ENCODE measurements around the gene AGBL4. TPM values are rescaled to one million over a fixed set of nuclear protein-coding genes. Genes with fewer than 3 reads are reported as not detected.

AGBL4 gene
- total and polyA plus RNA-seq, 2 experiments from 2014 or later: not detected

- Histone ChIP-seq H3K9ac (no peak overlapping the region), H2AFZ (no peak overlapping the region), H3K4me2 (ENCODE audit: unreplicated experiment) (no peak overlapping the region), H3K36me3 (ENCODE audit: low read depth) (no peaks in the 10 kb centered on the region), H3K27ac (no peak overlapping the region), H4K20me1 (ENCODE audit: insufficient read depth) (no peaks in the 10 kb centered on the region), H3K9me3 (ENCODE audit: low read depth) (no peaks in the 10 kb centered on the region), H3K4me1 (ENCODE audit: insufficient read depth) (no peaks in the 10 kb centered on the region), H3K79me2 (ENCODE audit: insufficient read depth) (no peaks in the 10 kb centered on the region), H3K9me2 (ENCODE audit: insufficient read depth) (no peaks in the 10 kb centered on the region), H3K27me3 (replicated peaks; ENCODE audit: insufficient read depth) (no peaks in the 10 kb centered on the region), H3K4me3 (no peak overlapping the region), H3F3A (ENCODE audit: insufficient read depth) (no peaks in the 10 kb centered on the region)
- TF ChIP-seq EZH2 (IDR thresholded peaks at IDR 0.05; ENCODE audit: insufficient read depth, poor library complexity, severe bottlenecking) (no peak), EZH2phosphoT487 (IDR thresholded peaks at IDR 0.05; ENCODE audit: insufficient read depth, low read depth) (no peak)
- 47 to 57% methylated on average over 7 of the region's 7 CpGs for WGBS, 2 experiments (ENCODE audit: low coverage in 1 of 2, low lambda C conversion rate in 2 of 2, missing lambda C conversion rate in 2 of 2)
- in situ Hi-C loops (cut with MboI): no loop called here
- DNase-seq: no peak
Measured at GRCh38 chr1:49364676-49365075, 659.1 kb downstream of the AGBL4 start.

DNA sequence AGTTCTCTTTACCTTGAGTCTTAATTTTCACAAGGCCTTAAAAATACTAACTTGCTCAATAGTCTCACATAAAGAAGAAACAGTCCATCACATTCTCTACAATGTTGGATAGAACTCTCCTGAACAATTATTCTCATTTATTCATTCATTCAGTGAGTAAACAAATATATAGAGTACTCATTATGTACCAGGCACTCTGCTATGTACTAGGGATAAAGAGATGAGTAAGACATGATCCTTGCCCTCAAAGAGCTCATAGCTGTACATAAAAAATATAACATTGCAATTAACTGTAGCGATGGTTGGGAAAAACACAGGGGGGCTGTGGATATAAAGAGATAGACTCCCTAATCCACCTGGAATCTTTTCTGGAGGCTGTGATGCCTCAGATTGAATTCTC is 660.1 kb downstream of the AGBL4 start:
- no peak overlapping the region for H3K9ac ChIP-seq

GRCh38 chr1:49358036-49358435 is 665.7 kb downstream of the AGBL4 start:
- no peak overlapping the region for H3K9ac ChIP-seq
- no peaks in the 10 kb centered on the region for H3K79me2 ChIP-seq (ENCODE audit: insufficient read depth)
- no peaks in the 10 kb centered on the region for H3K9me3 ChIP-seq (ENCODE audit: low read depth)
- no peak overlapping the region for H2AFZ ChIP-seq
- H3K36me3 ChIP-seq (ENCODE audit: low read depth): no peaks in the 10 kb centered on the region
- H4K20me1 ChIP-seq (ENCODE audit: insufficient read depth): no peaks in the 10 kb centered on the region
- no peaks in the 10 kb centered on the region for H3K27me3 ChIP-seq (replicated peaks; ENCODE audit: insufficient read depth)
- H3K4me1 ChIP-seq (ENCODE audit: insufficient read depth): no peaks in the 10 kb centered on the region
- H3K4me2 ChIP-seq (ENCODE audit: unreplicated experiment): no peak overlapping the region
- in situ Hi-C loops (cut with MboI): no loop called here
- H3K27ac ChIP-seq: no peak overlapping the region
- no peak for TF ChIP-seq EZH2 (IDR thresholded peaks at IDR 0.05; ENCODE audit: insufficient read depth, poor library complexity, severe bottlenecking)
- WGBS, 2 experiments (ENCODE audit: low coverage in 1 of 2, low lambda C conversion rate in 2 of 2, missing lambda C conversion rate in 2 of 2): 3 to 12% methylated on average over 1 of the region's 1 CpG
- H3K9me2 ChIP-seq (ENCODE audit: insufficient read depth): no peaks in the 10 kb centered on the region
- H3K4me3 ChIP-seq: no peak overlapping the region
- DNase-seq: no peak
- no peaks in the 10 kb centered on the region for H3F3A ChIP-seq (ENCODE audit: insufficient read depth)

More for the DNA sequence above, 660.1 kb downstream of the AGBL4 start:
- Histone ChIP-seq H3K4me2 (ENCODE audit: unreplicated experiment) (no peak overlapping the region), H3K79me2 (ENCODE audit: insufficient read depth) (no peaks in the 10 kb centered on the region), H3K27me3 (replicated peaks; ENCODE audit: insufficient read depth) (no peaks in the 10 kb centered on the region), H3K4me1 (ENCODE audit: insufficient read depth) (no peaks in the 10 kb centered on the region), H2AFZ (no peak overlapping the region), H3K4me3 (no peak overlapping the region), H3K9me3 (ENCODE audit: low read depth) (no peaks in the 10 kb centered on the region), H3K27ac (no peak overlapping the region), H3K9me2 (ENCODE audit: insufficient read depth) (no peaks in the 10 kb centered on the region), H3K36me3 (ENCODE audit: low read depth) (no peaks in the 10 kb centered on the region), H4K20me1 (ENCODE audit: insufficient read depth) (no peaks in the 10 kb centered on the region), H3F3A (ENCODE audit: insufficient read depth) (no peaks in the 10 kb centered on the region)
- no peak for DNase-seq
- WGBS, 2 experiments (ENCODE audit: low coverage in 1 of 2, low lambda C conversion rate in 2 of 2, missing lambda C conversion rate in 2 of 2): 19 to 37% methylated on average over 1 of the region's 1 CpG
- TF ChIP-seq EZH2 (IDR thresholded peaks at IDR 0.05; ENCODE audit: insufficient read depth, poor library complexity, severe bottlenecking): no peak
- no peak for TF ChIP-seq EZH2phosphoT487 (IDR thresholded peaks at IDR 0.05; ENCODE audit: insufficient read depth, low read depth)
- in situ Hi-C loops (cut with MboI): no loop called here

DNA sequence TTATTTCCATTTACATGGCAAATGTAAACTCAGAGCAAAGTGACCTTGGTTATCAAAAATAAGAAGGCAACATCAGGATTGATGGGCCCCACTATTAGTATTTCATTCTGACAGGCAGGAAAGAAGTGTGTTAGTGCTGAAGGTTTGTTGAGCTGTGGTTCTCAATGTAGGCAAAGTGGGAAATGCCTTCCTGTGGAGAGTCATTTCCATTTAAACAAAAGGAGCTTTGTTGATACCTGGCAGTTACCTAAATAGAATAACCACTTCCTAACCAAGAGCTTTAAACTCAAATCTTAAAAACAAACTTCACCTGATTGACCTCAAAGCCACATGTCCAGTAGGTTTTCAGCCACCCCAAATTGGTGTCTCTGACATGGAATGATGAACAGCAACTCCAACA is 667.2 kb downstream of the AGBL4 start:
- Histone ChIP-seq H3K9me2 (ENCODE audit: insufficient read depth) (no peaks in the 10 kb centered on the region), H3K9me3 (ENCODE audit: low read depth) (no peaks in the 10 kb centered on the region), H4K20me1 (ENCODE audit: insufficient read depth) (no peaks in the 10 kb centered on the region), H2AFZ (no peak overlapping the region), H3K36me3 (ENCODE audit: low read depth) (no peaks in the 10 kb centered on the region), H3K4me1 (ENCODE audit: insufficient read depth) (no peaks in the 10 kb centered on the region), H3F3A (ENCODE audit: insufficient read depth) (no peaks in the 10 kb centered on the region), H3K9ac (no peak overlapping the region), H3K4me2 (ENCODE audit: unreplicated experiment) (no peak overlapping the region), H3K79me2 (ENCODE audit: insufficient read depth) (no peaks in the 10 kb centered on the region), H3K27me3 (replicated peaks; ENCODE audit: insufficient read depth) (no peaks in the 10 kb centered on the region), H3K27ac (no peak overlapping the region), H3K4me3 (no peak overlapping the region)
- in situ Hi-C loops (cut with MboI): no loop called here
- TF ChIP-seq EZH2 (IDR thresholded peaks at IDR 0.05; ENCODE audit: insufficient read depth, poor library complexity, severe bottlenecking): no peak
- no peak for TF ChIP-seq EZH2phosphoT487 (IDR thresholded peaks at IDR 0.05; ENCODE audit: insufficient read depth, low read depth)
- DNase-seq: no peak

GRCh38 chr1:49351768-49352167 is 672.0 kb downstream of the AGBL4 start:
- Histone ChIP-seq H2AFZ (no peak overlapping the region), H3K27ac (no peak overlapping the region), H4K20me1 (ENCODE audit: insufficient read depth) (no peaks in the 10 kb centered on the region), H3K79me2 (ENCODE audit: insufficient read depth) (no peaks in the 10 kb centered on the region), H3K4me3 (no peak overlapping the region), H3K9me3 (ENCODE audit: low read depth) (no peaks in the 10 kb centered on the region), H3K36me3 (ENCODE audit: low read depth) (no peaks in the 10 kb centered on the region), H3K27me3 (replicated peaks; ENCODE audit: insufficient read depth) (no peaks in the 10 kb centered on the region), H3K4me2 (ENCODE audit: unreplicated experiment) (no peak overlapping the region), H3F3A (ENCODE audit: insufficient read depth) (no peaks in the 10 kb centered on the region), H3K9ac (no peak overlapping the region), H3K4me1 (ENCODE audit: insufficient read depth) (no peaks in the 10 kb centered on the region), H3K9me2 (ENCODE audit: insufficient read depth) (no peaks in the 10 kb centered on the region)
- 2 to 5% methylated on average over 2 of the region's 2 CpGs for WGBS, 2 experiments (ENCODE audit: low coverage in 1 of 2, low lambda C conversion rate in 2 of 2, missing lambda C conversion rate in 2 of 2)
- no peak for TF ChIP-seq EZH2 (IDR thresholded peaks at IDR 0.05; ENCODE audit: insufficient read depth, poor library complexity, severe bottlenecking)
- TF ChIP-seq EZH2phosphoT487 (IDR thresholded peaks at IDR 0.05; ENCODE audit: insufficient read depth, low read depth): no peak
- in situ Hi-C loops (cut with MboI): no loop called here
- DNase-seq: peak; percentile 26

Measured in GM23248 (cell line).